ENCODE results near the gene CADPS.
A peak's percentile ranks its signal among the peaks of the same experiment; 100 is the strongest.

Gene CADPS

GRCh38 chr3:62363275-62363674, 511.9 kb downstream of the CADPS start:
- DNase-seq (ENCODE audit: low spot score) = peak; percentile 12
- no peak for FAIRE-seq

GRCh38 chr3:62361824-62362223, 513.4 kb downstream of the CADPS start:
- no peak for FAIRE-seq

GRCh38 chr3:62361261-62361660, 514.0 kb downstream of the CADPS start:
- DNase-seq (ENCODE audit: low spot score) (no peak), FAIRE-seq (no peak)

More at GRCh38 chr3:62361824-62362223, 513.4 kb downstream of the CADPS start:
- DNase-seq (ENCODE audit: low spot score) = no peak

- DNase-seq (ENCODE audit: low spot score) = no peak
- no peak for FAIRE-seq
Measured at GRCh38 chr3:62359531-62359930, 515.7 kb downstream of the CADPS start.

GRCh38 chr3:62356356-62356755, 518.9 kb downstream of the CADPS start:
- FAIRE-seq (peak; percentile 35), DNase-seq (ENCODE audit: low spot score) (no peak)

GRCh38 chr3:62355703-62356102, 519.5 kb downstream of the CADPS start:
- DNase-seq (ENCODE audit: low spot score) = no peak
- no peak for FAIRE-seq
